Calu3 (cell line): ENCODE results near the gene MACF1. TPM values are rescaled to one million over a fixed set of nuclear protein-coding genes. Genes with fewer than 3 reads are reported as not detected.
"Not testable (repeated sequence)": the region's sequence is repeated elsewhere in the genome, so short reads cannot be mapped to it uniquely, and the experiment has no call there.

Experiments used
- BruUV-seq: library from RNA; stranded (reverse); fragments of 400-500 nt; replicated peaks from 2 replicates; lab custom pipeline; 2021; lab: Mats Ljungman, UMichigan
- CTCF ChIA-PET: fragments of 300-600 bp; sonication (Branson Sonifier 250); formaldehyde crosslinking; loops from one replicate; lab custom pipeline; 2022; ENCODE audit warnings: antibody characterized with exemption; lab: Charles Lee
- DNase-seq: peaks from one replicate; pipeline ENCODE4 v3.0.0; 2022
- H3K27ac Mint-ChIP-seq: one replicate; pipeline ENCODE4 v1.8.0; 2022; ENCODE audit warnings: mixed read lengths; ENCODE audit not compliant: unreplicated experiment
- H3K27me3 Mint-ChIP-seq: one replicate; pipeline ENCODE4 v1.8.0; 2022; ENCODE audit warnings: mixed read lengths; ENCODE audit not compliant: unreplicated experiment
- H3K36me3 Mint-ChIP-seq: one replicate; pipeline ENCODE4 v1.8.0; 2022; ENCODE audit warnings: mild to moderate bottlenecking, moderate library complexity, mixed read lengths; ENCODE audit not compliant: insufficient read depth, unreplicated experiment
- H3K4me1 Mint-ChIP-seq: one replicate; pipeline ENCODE4 v1.8.0; 2022; ENCODE audit warnings: mild to moderate bottlenecking, low read depth, mixed read lengths; ENCODE audit not compliant: unreplicated experiment
- H3K4me3 Mint-ChIP-seq: one replicate; pipeline ENCODE4 v1.8.0; 2022; ENCODE audit warnings: mild to moderate bottlenecking, low read depth, moderate library complexity, mixed read lengths; ENCODE audit not compliant: unreplicated experiment
- H3K9me3 Mint-ChIP-seq: one replicate; pipeline ENCODE4 v1.8.0; 2022; ENCODE audit warnings: low read depth, mixed read lengths; ENCODE audit not compliant: unreplicated experiment
- intact Hi-C: fragments of 100-400 bp; cut with micrococcal nuclease; formaldehyde crosslinking; loops from one replicate; pipeline ENCODE4 v1.10.0; 2022; ENCODE audit not compliant: unreplicated experiment
- total RNA-seq: library from RNA; stranded (reverse); gene quantifications from 2 replicates; pipeline ENCODE4 v1.2.3, GENCODE V29; 2022
- TF ChIP-seq, protein P1 (sequence below): fragments of 200-600 bp; IDR thresholded peaks from one replicate; pipeline ENCODE4 v1.8.0; 2022; ENCODE audit warnings: antibody characterized with exemption; ENCODE audit not compliant: unreplicated experiment

Gene MACF1
- total RNA-seq, 1 experiment from 2014 or later: 705 TPM

DNA sequence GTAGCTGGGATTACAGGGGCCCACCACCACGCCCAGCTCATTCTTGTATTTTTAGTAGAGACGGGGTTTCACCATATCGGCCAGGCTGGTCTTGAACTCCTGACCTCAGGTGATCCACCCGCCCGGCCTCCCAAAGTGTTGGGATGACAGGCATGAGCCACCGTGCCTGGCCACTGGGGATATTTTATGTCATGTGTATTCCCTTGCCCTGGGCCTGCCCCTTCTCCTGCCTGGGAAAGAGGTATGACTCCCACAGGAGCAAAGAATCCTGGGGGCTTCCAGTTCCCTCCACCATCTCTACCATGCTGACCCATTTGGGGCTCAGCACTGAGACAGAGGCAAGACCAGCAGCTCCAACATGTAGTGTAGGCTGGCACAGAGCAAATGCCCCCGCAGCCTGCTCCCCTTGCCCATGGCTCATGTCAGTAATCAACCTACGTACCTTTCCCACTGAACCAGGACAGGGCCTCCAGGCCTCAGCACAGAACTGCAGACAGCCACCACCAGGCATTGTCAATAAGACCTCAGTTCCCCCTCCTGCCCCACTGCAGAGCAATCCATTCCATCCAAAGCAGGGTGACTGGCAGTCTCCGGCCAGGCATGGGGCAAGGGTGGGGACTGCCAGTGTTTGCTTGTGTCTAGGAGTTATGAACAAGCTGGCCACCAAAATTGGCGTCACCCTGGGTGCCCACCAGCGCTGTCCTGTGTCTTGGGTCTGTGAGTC is 322.1 kb downstream of the MACF1 start:
- TF ChIP-seq, protein P1, sequence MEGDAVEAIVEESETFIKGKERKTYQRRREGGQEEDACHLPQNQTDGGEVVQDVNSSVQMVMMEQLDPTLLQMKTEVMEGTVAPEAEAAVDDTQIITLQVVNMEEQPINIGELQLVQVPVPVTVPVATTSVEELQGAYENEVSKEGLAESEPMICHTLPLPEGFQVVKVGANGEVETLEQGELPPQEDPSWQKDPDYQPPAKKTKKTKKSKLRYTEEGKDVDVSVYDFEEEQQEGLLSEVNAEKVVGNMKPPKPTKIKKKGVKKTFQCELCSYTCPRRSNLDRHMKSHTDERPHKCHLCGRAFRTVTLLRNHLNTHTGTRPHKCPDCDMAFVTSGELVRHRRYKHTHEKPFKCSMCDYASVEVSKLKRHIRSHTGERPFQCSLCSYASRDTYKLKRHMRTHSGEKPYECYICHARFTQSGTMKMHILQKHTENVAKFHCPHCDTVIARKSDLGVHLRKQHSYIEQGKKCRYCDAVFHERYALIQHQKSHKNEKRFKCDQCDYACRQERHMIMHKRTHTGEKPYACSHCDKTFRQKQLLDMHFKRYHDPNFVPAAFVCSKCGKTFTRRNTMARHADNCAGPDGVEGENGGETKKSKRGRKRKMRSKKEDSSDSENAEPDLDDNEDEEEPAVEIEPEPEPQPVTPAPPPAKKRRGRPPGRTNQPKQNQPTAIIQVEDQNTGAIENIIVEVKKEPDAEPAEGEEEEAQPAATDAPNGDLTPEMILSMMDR: no peak
- H3K27ac Mint-ChIP-seq: no peak overlapping the region
- DNase-seq: no peak
- no peaks in the 10 kb centered on the region for H3K4me1 Mint-ChIP-seq
- BruUV-seq: no TSS peak
- CTCF ChIA-PET: no interaction called here
- H3K4me3 Mint-ChIP-seq: no peak overlapping the region
- intact Hi-C loops: no loop called here
- no peaks in the 10 kb centered on the region for H3K27me3 Mint-ChIP-seq
- no peaks in the 10 kb centered on the region for H3K9me3 Mint-ChIP-seq
- H3K36me3 Mint-ChIP-seq: peaks cover 25% of the 10 kb centered on the region

DNA sequence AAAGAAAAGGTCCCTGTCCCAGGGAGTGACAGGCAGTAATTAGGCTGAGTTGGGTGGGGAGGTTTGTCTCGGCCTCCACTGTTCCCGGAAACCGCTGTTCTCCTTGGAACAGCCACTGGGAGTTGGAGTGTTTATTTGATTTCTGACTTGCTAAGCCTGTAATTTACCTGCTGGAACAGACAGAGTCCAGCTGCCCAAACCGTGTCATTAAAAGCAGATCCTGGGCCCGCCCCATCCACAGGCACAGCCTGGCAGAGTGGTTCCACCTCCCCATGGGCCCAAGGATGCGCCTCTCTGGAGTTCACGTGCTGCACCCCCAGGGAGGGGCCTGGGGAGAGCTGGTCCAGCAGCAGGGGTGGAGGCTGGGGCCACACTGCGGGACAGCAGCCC is 322.7 kb downstream of the MACF1 start:
- H3K9me3 Mint-ChIP-seq, DNase-seq, H3K4me1 Mint-ChIP-seq, H3K27ac Mint-ChIP-seq, BruUV-seq, CTCF ChIA-PET, H3K4me3 Mint-ChIP-seq, H3K27me3 Mint-ChIP-seq, intact Hi-C loops: not testable (repeated sequence)
- peaks cover 25% of the 10 kb centered on the region for H3K36me3 Mint-ChIP-seq

DNA sequence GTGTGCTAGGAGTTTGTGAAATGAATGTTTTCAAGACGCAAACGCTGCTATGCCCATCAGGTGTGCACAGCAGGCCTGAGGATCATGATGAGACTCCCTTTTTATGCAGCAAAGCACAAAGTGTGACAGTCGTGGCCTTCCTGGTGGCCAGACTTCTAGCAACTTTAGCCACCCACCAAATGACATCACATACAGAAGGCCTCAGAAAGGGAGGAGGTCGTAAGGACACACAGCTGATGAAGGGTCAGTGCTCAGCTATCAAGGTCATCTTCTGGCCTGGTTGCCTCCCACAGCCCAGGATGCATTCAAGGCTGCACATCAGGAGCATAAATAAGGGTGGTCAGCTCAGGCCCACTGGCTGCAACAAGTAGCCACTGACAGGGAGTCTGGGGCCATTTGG is 323.6 kb downstream of the MACF1 start:
- intact Hi-C loops: no loop called here
- H3K27me3 Mint-ChIP-seq: no peaks in the 10 kb centered on the region
- no TSS peak for BruUV-seq

DNA sequence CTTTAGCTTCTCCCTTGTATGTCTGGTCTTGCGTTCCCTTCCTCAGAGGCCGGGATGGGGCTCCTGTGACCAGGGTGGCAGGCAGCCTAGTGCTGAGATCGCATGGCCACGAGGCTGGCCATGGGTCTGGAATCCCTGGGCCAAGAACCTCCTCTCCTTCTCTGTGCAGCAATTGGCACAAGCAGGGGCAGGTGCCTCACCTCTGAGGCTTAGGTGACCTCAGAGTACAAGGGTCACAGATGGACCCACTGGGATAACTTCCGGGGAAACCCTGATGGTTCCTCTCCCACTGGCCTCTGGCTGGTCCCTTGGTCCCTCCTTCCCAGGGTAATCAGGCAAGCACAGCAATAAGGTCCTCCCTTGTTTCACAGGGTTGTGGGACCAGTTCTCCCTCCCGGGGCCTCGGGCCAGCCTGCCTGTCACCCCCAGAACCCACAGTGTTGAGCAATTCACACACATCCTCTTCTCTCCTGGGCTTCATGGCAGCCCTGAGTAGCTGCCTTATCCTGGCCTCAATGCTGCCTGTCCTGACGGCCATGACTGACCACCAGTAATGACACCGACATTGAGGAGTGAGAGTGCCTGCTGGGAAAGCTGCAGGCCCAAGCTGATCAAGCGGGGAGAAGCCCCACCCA is 325.5 kb downstream of the MACF1 start:
- intact Hi-C loops: no loop called here

More for the DNA sequence above, 323.6 kb downstream of the MACF1 start:
- peaks cover 22% of the 10 kb centered on the region for H3K36me3 Mint-ChIP-seq
- no peak for DNase-seq
- H3K9me3 Mint-ChIP-seq: no peaks in the 10 kb centered on the region
- H3K4me1 Mint-ChIP-seq: no peaks in the 10 kb centered on the region
- no peak overlapping the region for H3K27ac Mint-ChIP-seq
- CTCF ChIA-PET: no interaction called here
- no peak overlapping the region for H3K4me3 Mint-ChIP-seq
- TF ChIP-seq, protein P1: no peak

More for the DNA sequence above, 325.5 kb downstream of the MACF1 start:
- TF ChIP-seq, protein P1: no peak
- H3K36me3 Mint-ChIP-seq: peaks cover 7% of the 10 kb centered on the region
- no peak overlapping the region for H3K27ac Mint-ChIP-seq
- H3K9me3 Mint-ChIP-seq: no peaks in the 10 kb centered on the region
- CTCF ChIA-PET: no interaction called here
- H3K4me3 Mint-ChIP-seq: no peak overlapping the region
- no peak for DNase-seq
- no peaks in the 10 kb centered on the region for H3K27me3 Mint-ChIP-seq
- BruUV-seq: no TSS peak
- no peaks in the 10 kb centered on the region for H3K4me1 Mint-ChIP-seq
